ENCODE results near the gene KDM2B.

GRCh38 chr12:121465921-121466793 is 114.7 kb downstream of the KDM2B start:
- TF ChIP-seq MAX (IDR thresholded peaks at IDR 0.05) (no peak), NR3C1 (IDR thresholded peaks at IDR 0.05) (no peak)
